ENCODE results near the gene SH2D3C. TPM values are rescaled to one million over a fixed set of nuclear protein-coding genes. Genes with fewer than 3 reads are reported as not detected.

SH2D3C gene
- total and polyA plus RNA-seq, 8 donors, result 1.4 to 7.1 (median 2.5) TPM

DNA sequence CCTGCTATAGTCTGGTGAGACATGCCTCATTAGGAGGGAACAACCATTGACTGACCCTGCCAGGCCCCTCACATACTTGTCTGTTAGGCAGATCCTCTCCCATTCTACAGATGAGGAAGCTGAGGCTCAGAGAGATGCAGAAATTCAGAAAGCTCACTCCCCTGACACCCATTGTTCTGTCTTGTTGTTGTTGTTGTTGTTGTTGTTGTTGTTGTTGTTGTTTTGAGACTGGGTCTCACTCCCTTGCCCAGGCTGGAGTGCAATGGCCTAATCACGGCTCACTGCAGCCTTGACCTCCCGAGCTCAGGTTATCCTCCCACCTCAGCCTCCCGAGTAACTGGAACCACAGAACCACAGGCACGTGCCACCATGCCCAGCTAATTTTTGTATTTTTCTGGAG is 84.8 kb downstream of the SH2D3C start:
- intact Hi-C loops (cut with DNase I), result no loop called here
- WGBS, 2 donors, result 88 to 93% methylated on average over 4 of the region's 4 CpGs
- no peak for TF ChIP-seq CTCF (IDR thresholded peaks at IDR 0.05)
- no peak for DNase-seq
- FAIRE-seq, result no peak
- Histone ChIP-seq H3K4me1 (no peaks in the 10 kb centered on the region), H3K27me3 (no peaks in the 10 kb centered on the region), H3K4me3 (no peak overlapping the region), H3K36me3 (no peaks in the 10 kb centered on the region), H3K27ac (no peak overlapping the region), H3K9me3 (no peaks in the 10 kb centered on the region)
- no peak for ATAC-seq

- Histone ChIP-seq H3K36me3 (no peaks in the 10 kb centered on the region), H3K9me3 (no peaks in the 10 kb centered on the region), H3K27me3 (no peaks in the 10 kb centered on the region), H3K4me3 (no peak overlapping the region), H3K27ac (no peak overlapping the region), H3K4me1 (no peaks in the 10 kb centered on the region)
- FAIRE-seq (no peak), ATAC-seq (no peak), DNase-seq (no peak)
- WGBS, 2 donors, result 89 to 91% methylated on average over 10 of the region's 10 CpGs
- intact Hi-C loops (cut with DNase I), result no loop called here
- no peak for TF ChIP-seq CTCF (IDR thresholded peaks at IDR 0.05)
These were observed 85.3 kb downstream of the SH2D3C start for GRCh38 chr9:127693143-127693542.

- 86 to 88% methylated on average over 20 of the region's 20 CpGs for WGBS, 2 donors
These were observed 86.4 kb downstream of the SH2D3C start for GRCh38 chr9:127692071-127692470.

GRCh38 chr9:127690735-127691134 is 87.7 kb downstream of the SH2D3C start:
- WGBS, 2 donors, result 91 to 94% methylated on average over 10 of the region's 10 CpGs
- ATAC-seq, result no peak
- no peaks in the 10 kb centered on the region for H3K27me3 ChIP-seq
- no peak for TF ChIP-seq CTCF (IDR thresholded peaks at IDR 0.05)
- FAIRE-seq, result no peak
- H3K27ac ChIP-seq, result no peak overlapping the region
- no peak for DNase-seq
- no peaks in the 10 kb centered on the region for H3K4me1 ChIP-seq
- no peaks in the 10 kb centered on the region for H3K36me3 ChIP-seq
- intact Hi-C loops (cut with DNase I), result no loop called here
- H3K9me3 ChIP-seq, result no peaks in the 10 kb centered on the region
- no peak overlapping the region for H3K4me3 ChIP-seq

More at GRCh38 chr9:127692071-127692470, 86.4 kb downstream of the SH2D3C start:
- Histone ChIP-seq H3K4me3 (no peak overlapping the region), H3K27me3 (no peaks in the 10 kb centered on the region), H3K9me3 (no peaks in the 10 kb centered on the region), H3K36me3 (no peaks in the 10 kb centered on the region), H3K4me1 (no peaks in the 10 kb centered on the region), H3K27ac (no peak overlapping the region)
- TF ChIP-seq CTCF (IDR thresholded peaks at IDR 0.05), result no peak
- intact Hi-C loops (cut with DNase I), result no loop called here
- ATAC-seq (no peak), DNase-seq (no peak), FAIRE-seq (no peak)

DNA sequence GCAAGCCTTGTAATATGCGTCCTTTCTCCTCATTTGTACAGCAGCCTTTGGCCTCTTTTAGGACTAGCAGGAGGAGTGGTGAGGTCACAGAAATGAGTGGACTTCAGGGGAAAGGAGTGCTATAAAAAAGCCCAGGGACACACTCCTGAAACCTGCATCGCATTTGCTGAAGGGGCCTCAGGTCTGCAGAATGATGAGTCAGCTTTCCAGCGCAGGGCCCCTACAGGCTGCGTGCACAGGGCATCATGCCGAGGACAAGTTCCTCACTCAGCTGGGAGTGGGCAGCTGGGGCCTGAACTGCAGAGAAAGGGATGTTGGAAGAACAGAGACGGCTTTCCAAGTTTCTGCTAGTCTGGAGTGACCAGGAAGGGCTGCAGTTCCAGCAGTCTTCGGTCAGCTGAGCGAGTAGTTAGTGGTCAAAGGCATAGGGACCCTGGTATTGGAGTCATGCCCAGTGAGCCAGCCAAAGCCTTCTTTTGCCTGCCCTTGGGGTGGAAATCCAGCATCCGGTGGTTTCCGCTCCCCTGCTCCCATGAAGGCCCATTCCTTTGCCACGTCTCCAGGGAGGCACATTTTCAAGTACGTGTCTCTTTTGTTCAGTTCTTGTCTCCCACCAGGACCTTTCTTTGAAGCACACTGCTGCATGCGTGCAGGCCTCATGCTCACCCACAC is 89.0 kb downstream of the SH2D3C start:
- FAIRE-seq, result no peak
- no peaks in the 10 kb centered on the region for H3K4me1 ChIP-seq
- WGBS, 2 donors, result 92 to 95% methylated on average over 13 of the region's 13 CpGs
- H3K9me3 ChIP-seq, result no peaks in the 10 kb centered on the region
- no peak overlapping the region for H3K4me3 ChIP-seq
- no peaks in the 10 kb centered on the region for H3K27me3 ChIP-seq
- DNase-seq, result no peak
- no peak overlapping the region for H3K27ac ChIP-seq
- ATAC-seq, result no peak
- TF ChIP-seq CTCF (IDR thresholded peaks at IDR 0.05), result no peak
- no peaks in the 10 kb centered on the region for H3K36me3 ChIP-seq
- intact Hi-C loops (cut with DNase I), result no loop called here

Data from pancreas (tissue), 10 donors.